Activated CD8-positive, alpha-beta T cell treated with anti-CD3 and anti-CD28 coated beads for 36 hours (primary cell): ENCODE results near the gene MDM1. TPM values are rescaled to one million over a fixed set of nuclear protein-coding genes. Genes with fewer than 3 reads are reported as not detected.

Experiments used
- ATAC-seq: fragments of 200-7000 bp; cut with Tn5 transposase; one replicate; pipeline ENCODE4 v1.10.0; 2021; ENCODE audit warnings: mild to moderate bottlenecking, moderate library complexity
- CTCF ChIA-PET: fragments of 350-600 bp; sonication (Branson Sonifier 250); formaldehyde crosslinking; loops from one replicate; lab custom pipeline; 2021; ENCODE audit warnings: antibody characterized with exemption; lab: Charles Lee
- POLR2A ChIA-PET: fragments of 350-600 bp; sonication (Branson Sonifier 250); formaldehyde crosslinking; loops from one replicate; lab custom pipeline; 2021; ENCODE audit warnings: antibody characterized with exemption; lab: Charles Lee
- DNase-seq: peaks from one replicate; pipeline ENCODE4 v3.0.0-alpha.2; 2020
- H3K27ac Mint-ChIP-seq: one replicate; pipeline ENCODE4 v1.8.0; 2021; ENCODE audit warnings: mild to moderate bottlenecking, mixed read lengths
- H3K27me3 Mint-ChIP-seq: one replicate; pipeline ENCODE4 v1.8.0; 2021; ENCODE audit warnings: mixed read lengths
- H3K36me3 Mint-ChIP-seq: one replicate; pipeline ENCODE4 v1.8.0; 2021; ENCODE audit warnings: low read depth, mixed read lengths
- H3K4me1 Mint-ChIP-seq: one replicate; pipeline ENCODE4 v1.8.0; 2021; ENCODE audit warnings: low read depth, mixed read lengths
- H3K4me3 Mint-ChIP-seq: one replicate; pipeline ENCODE4 v1.8.0; 2021; ENCODE audit warnings: mild to moderate bottlenecking, moderate library complexity, mixed read lengths
- H3K9me3 Mint-ChIP-seq: one replicate; pipeline ENCODE4 v1.8.0; 2021; ENCODE audit warnings: mixed read lengths
- intact Hi-C: fragments of 100-400 bp; cut with micrococcal nuclease; formaldehyde crosslinking; loops from one replicate; pipeline ENCODE4 v1.10.0; 2022
- total RNA-seq, 2 experiments: library from RNA; stranded (reverse); gene quantifications; one replicate each; pipeline ENCODE4 v1.2.3, GENCODE V29; 2021
- TF ChIP-seq, protein P1 (sequence below): fragments of 200-600 bp; IDR thresholded peaks from one replicate; pipeline ENCODE4 v1.8.0; 2022; ENCODE audit warnings: antibody characterized with exemption, mild to moderate bottlenecking

The MDM1 gene
- total RNA-seq, 2 experiments from 2014 or later, result 15.4 to 17.9 TPM

- Mint-ChIP-seq H3K4me1 (peaks cover 51% of the 10 kb centered on the region), H3K27ac (no peak overlapping the region), H3K4me3 (no peak overlapping the region), H3K27me3 (peaks cover 15% of the 10 kb centered on the region), H3K36me3 (no peaks in the 10 kb centered on the region), H3K9me3 (no peaks in the 10 kb centered on the region)
- POLR2A ChIA-PET, result no interaction called here
- no peak for ATAC-seq
- TF ChIP-seq, protein P1, sequence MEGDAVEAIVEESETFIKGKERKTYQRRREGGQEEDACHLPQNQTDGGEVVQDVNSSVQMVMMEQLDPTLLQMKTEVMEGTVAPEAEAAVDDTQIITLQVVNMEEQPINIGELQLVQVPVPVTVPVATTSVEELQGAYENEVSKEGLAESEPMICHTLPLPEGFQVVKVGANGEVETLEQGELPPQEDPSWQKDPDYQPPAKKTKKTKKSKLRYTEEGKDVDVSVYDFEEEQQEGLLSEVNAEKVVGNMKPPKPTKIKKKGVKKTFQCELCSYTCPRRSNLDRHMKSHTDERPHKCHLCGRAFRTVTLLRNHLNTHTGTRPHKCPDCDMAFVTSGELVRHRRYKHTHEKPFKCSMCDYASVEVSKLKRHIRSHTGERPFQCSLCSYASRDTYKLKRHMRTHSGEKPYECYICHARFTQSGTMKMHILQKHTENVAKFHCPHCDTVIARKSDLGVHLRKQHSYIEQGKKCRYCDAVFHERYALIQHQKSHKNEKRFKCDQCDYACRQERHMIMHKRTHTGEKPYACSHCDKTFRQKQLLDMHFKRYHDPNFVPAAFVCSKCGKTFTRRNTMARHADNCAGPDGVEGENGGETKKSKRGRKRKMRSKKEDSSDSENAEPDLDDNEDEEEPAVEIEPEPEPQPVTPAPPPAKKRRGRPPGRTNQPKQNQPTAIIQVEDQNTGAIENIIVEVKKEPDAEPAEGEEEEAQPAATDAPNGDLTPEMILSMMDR, result no peak
- CTCF ChIA-PET, result interaction anchor here (1.1 kb wide), 1 partner anchor 224 kb away, joined by 4 read pairs; no protein-coding TSS in a partner anchor
- intact Hi-C loops, result no loop called here
- no peak for DNase-seq
These were observed 67.3 kb downstream of the MDM1 start for GRCh38 chr12:68264857-68265256.

- intact Hi-C loops, result no loop called here
- Mint-ChIP-seq H3K9me3 (no peaks in the 10 kb centered on the region), H3K36me3 (no peaks in the 10 kb centered on the region), H3K27me3 (peaks cover 14% of the 10 kb centered on the region), H3K27ac (no peak overlapping the region), H3K4me1 (peaks cover 51% of the 10 kb centered on the region), H3K4me3 (no peak overlapping the region)
- DNase-seq (no peak), ATAC-seq (no peak)
- CTCF ChIA-PET, result no interaction called here
- TF ChIP-seq, protein P1, result no peak
- POLR2A ChIA-PET, result no interaction called here
These were observed 67.9 kb downstream of the MDM1 start for GRCh38 chr12:68264158-68264855.

- peaks cover 47% of the 10 kb centered on the region for H3K4me1 Mint-ChIP-seq
- peaks cover 12% of the 10 kb centered on the region for H3K27me3 Mint-ChIP-seq
- TF ChIP-seq, protein P1, result no peak
- no peak for DNase-seq
- intact Hi-C loops, result no loop called here
- no peak for ATAC-seq
- no peaks in the 10 kb centered on the region for H3K9me3 Mint-ChIP-seq
- no peak overlapping the region for H3K4me3 Mint-ChIP-seq
- no peak overlapping the region for H3K27ac Mint-ChIP-seq
- ChIA-PET POLR2A (no interaction called here), CTCF (no interaction called here)
- no peaks in the 10 kb centered on the region for H3K36me3 Mint-ChIP-seq
These were observed 68.8 kb downstream of the MDM1 start for GRCh38 chr12:68263366-68263765.

- DNase-seq, result no peak
- ChIA-PET CTCF (interaction anchor here (2.0 kb wide), 1 partner anchor 38 kb away, joined by 9 read pairs; no protein-coding TSS in a partner anchor), POLR2A (no interaction called here)
- Mint-ChIP-seq H3K4me3 (no peak overlapping the region), H3K4me1 (peaks cover 42% of the 10 kb centered on the region), H3K9me3 (no peaks in the 10 kb centered on the region), H3K27me3 (peaks cover 15% of the 10 kb centered on the region), H3K27ac (no peak overlapping the region), H3K36me3 (no peaks in the 10 kb centered on the region)
- TF ChIP-seq, protein P1, result no peak
- ATAC-seq, result peak; percentile 41
- intact Hi-C loops, result no loop called here
These were observed 70.3 kb downstream of the MDM1 start for GRCh38 chr12:68261896-68262295.

GRCh38 chr12:68260153-68260552, 72.0 kb downstream of the MDM1 start:
- ATAC-seq, result no peak
- intact Hi-C loops, result no loop called here
- TF ChIP-seq, protein P1, result no peak
- no peaks in the 10 kb centered on the region for H3K36me3 Mint-ChIP-seq
- H3K4me1 Mint-ChIP-seq, result peaks cover 45% of the 10 kb centered on the region
- no peak overlapping the region for H3K27ac Mint-ChIP-seq
- DNase-seq, result no peak
- no peak overlapping the region for H3K4me3 Mint-ChIP-seq
- no peaks in the 10 kb centered on the region for H3K9me3 Mint-ChIP-seq
- peaks cover 14% of the 10 kb centered on the region for H3K27me3 Mint-ChIP-seq
- POLR2A ChIA-PET, result no interaction called here
- CTCF ChIA-PET, result no interaction called here
